ENCODE results near the gene PLA2G5.

Gene PLA2G5

GRCh38 chr1:20093303-20093702, 23.3 kb downstream of the PLA2G5 start:
- DNase-seq = no peak

GRCh38 chr1:20093940-20094391, 24.0 kb downstream of the PLA2G5 start:
- DNase-seq = no peak

DNA sequence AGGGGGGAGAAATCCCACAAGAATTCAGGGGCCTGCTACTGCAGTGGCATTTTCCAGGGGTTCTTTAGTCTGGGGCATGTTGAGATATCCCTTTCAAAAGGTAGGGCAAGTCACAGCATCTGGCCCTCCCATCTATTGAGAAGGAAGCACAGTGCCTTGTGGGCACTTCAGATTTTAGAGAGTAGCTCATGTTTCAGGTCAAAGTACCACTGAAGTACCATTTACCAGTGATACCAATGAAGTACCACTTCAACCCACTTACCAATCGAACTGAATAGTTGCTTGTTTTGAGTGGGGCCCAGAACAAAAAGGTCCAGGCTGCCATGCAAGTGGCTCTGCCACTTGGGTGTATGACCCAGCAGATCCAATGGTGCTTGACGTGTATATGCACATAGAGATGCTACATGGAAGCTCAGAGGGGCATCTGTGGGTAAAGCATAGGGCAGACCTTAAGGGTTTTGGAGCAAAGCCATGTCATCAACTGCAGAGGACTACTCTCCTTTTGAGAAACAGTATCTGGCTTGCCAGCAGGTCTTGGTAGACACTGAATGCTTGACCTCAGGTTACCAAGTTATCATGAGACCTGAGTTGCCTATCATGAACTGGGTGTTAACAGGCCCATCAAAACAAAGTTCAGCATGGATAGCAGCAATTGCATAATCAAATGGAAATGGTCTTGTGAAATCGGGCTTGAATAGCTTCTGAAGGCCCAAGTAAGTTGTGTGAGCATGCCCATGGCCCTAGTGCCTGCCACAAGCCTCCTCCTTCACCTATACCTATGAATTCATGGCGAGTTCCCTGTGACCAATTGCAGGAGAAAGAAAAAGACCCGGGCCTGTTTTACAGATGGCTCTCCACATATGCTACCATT, 25.8 kb downstream of the PLA2G5 start:
- DNase-seq = no peak

DNA sequence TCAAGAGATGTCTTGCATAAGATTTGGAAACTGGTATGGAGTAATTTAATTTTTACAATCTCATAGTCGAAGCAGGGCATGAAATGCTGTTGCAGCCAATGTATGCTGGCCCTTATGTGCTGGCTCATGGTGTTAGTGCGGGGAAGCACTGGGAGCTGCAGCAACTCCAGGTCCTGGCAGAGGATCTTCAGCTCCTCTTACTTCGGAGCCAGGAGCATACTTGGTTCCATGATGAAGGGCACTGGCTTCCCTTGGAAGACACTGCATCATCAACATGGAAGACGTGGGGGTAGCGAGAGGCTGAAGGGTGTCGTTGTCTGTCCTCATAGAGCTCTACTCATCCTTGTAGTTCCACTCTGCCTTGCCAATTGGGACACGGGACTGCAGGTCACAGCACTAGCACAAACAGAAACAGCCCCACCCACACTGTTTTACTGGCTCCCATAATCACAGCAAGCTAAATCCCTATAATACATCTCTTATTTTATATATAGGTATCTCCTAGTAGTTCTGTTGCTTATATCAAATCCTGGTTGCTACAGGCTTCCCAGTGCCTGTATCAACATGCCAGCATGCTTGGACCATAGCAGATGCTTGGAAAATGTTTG, 26.9 kb downstream of the PLA2G5 start:
- no peak for DNase-seq

DNA sequence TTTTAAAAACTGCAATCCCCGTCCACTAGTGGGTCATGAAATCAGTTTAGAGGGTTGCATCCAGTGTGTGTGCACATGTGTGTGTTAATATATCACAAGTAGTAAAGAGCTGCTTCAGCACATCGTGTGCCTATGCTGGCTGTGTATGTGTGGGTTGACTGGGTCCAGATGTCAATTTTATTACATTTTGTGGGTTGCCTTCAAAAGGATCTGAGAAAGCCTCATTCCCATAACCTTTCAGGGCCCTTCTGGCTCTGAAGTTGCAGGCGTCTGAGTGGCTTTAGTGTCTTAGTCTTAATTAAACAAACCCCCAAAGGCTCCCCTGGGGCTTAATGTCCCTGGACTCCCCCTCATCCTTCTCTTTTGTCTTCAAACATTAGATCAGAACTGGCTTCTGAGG, 29.5 kb downstream of the PLA2G5 start:
- DNase-seq = no peak

GRCh38 chr1:20100632-20101355, 30.8 kb downstream of the PLA2G5 start:
- DNase-seq = peak; percentile 21

DNA sequence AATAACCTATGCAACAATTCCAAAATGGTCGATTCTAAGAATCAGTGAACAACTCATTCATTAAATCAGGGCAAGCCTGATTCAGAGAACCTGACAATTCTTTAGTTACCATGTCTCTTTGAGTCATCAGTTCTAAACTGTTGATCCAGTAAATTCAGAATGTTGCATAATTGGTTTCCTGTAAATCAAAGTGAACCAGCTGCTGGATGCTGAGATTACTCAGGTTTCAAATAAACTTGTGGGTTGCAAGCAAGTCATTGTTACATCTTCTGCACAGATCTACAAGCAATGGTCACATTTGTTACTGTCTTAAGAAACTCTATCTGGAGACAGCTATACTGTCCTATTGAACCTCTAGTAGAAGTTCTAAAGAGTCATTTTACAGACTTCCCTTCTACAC, 32.9 kb downstream of the PLA2G5 start:
- no peak for DNase-seq

DNA sequence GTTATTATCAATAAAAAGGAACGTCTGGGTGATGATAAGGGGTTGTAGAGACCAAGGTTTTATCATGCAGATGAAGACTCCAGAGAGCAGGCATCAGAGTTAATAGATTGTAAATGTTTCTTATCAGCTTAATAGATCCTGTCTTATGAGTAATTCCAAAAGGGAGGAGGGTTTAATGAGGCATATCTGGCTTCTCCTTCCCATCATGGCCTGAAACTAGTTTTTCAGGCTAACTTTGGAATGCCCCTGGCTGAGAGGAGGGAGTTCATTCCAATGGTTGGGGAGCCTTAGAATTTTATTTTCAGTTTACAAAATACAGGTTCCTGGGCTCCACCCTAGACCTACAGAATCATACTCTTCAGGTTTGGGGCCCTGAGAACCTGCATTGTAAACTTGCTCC, 35.9 kb downstream of the PLA2G5 start:
- no peak for DNase-seq

GRCh38 chr1:20107351-20107750, 37.4 kb downstream of the PLA2G5 start:
- no peak for DNase-seq

- no peak for DNase-seq
These were observed 37.8 kb downstream of the PLA2G5 start for GRCh38 chr1:20107796-20108195.

DNA sequence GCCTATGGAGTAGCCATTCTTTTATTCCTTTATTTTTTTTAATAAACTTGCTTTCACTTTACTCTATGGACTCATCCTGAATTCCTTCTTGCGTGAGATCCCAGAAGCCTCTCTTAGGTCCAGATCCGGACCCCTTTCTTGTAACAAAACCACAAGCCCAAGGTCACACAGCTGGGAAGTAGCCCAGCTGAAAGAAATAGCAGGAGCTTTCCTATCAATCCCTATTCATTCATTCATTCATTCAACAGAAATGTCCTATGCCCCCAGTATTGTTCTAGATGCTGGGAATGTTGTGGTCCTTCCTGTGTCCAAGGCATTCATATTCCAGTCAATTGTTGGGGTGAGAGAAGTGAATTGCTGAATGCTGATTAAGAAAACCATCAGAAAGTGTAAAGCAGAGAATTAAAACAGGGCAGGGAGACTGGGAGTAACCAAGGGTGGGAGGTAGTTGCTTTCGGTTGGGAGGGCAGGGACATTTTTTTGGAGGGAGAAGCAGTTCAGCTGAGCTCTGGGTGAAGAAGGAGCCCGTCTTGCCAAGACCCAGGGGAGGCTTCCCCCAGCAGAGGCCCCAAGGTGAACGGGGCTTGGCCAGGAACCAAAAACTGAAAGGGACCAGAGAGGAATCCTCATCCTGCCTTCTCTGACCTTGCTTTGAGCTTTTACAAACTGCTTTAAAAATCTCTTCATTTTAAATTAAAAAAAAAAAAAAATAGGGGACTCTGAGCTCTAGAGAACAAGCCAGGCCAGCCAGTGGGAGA, 38.6 kb downstream of the PLA2G5 start:
- no peak for DNase-seq

DNA sequence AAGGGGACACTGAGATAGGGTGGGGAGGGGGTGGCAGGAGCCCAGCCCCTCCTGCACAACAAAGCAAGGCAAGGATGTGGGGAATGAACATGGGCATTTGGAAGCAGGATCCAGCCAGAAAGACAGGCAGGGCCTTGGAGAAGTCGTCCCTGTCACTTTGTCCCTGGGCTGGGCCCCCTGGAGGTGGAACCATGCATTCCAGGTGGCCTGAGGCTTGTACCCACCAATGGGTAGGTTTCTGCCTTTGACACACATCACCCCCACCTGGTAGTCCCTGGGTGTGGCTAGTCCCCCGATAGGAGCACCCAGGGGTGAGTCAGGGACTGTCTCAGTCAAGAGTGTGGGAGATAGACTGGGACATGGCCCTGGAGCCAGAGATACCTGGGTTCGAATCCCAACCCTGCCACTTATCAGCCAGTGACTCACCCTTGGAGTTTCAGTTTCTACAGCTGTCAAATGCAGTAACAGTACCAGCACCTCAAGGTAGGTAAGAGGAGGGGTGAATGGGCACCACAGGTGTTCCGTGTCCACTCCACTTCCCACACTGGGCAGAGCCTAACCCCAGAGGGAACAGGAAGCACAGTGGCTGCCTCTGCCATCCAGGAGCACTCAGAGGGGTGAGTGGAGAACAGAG, 39.3 kb downstream of the PLA2G5 start:
- DNase-seq = no peak

GRCh38 chr1:20110679-20111078, 40.7 kb downstream of the PLA2G5 start:
- DNase-seq = no peak

DNA sequence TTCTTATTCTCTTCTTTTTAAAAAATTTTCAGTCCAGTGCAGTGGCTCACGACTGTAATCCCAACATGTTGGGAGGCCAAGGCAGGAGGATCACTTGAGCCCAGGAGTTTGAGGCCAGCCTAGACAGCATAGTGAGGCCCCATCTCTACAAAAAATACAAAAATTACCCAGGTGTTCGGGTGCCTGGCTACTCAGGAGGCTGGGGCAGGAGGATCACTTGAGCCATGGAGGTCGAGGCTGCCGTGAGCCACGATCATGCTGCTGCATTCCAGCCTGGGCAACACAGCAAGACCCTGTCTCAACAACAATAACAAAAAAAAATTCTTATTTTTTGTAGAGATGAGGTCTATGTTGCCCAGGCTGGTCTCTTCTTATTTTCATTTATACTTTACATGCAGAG, 41.5 kb downstream of the PLA2G5 start:
- no peak for DNase-seq

- DNase-seq = no peak
These were observed 42.4 kb downstream of the PLA2G5 start for GRCh38 chr1:20112279-20113000.

DNA sequence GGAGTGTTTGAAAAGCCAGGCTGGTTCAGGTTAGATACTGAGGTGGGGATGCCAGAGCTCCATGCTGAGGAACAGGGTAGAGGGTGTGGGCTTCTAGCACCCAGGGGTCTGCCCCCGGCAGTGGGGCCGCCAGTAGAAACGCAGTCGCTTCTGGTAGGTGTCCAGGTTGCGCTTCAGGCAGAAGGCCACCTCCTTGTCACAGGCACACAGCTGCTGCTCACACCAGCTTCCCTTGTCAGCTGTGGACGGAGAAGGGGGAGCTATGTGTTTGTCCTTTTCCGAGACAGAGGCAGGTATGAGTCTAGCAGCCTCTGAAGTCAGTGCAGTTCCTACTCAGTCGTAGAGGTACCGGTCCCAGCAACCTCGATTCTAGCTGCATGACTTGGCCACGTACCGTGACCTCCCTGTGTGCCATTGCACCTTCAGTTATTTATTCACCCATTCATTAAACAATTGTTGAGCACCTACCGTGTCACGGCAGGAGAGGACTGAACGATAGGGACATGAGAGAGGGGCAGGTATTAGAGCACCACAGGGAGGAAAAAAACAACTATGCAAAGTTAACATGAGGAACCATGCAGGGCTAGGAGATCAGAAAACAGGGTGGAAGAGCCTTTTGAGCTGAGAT, 44.1 kb downstream of the PLA2G5 start:
- no peak for DNase-seq

DNA sequence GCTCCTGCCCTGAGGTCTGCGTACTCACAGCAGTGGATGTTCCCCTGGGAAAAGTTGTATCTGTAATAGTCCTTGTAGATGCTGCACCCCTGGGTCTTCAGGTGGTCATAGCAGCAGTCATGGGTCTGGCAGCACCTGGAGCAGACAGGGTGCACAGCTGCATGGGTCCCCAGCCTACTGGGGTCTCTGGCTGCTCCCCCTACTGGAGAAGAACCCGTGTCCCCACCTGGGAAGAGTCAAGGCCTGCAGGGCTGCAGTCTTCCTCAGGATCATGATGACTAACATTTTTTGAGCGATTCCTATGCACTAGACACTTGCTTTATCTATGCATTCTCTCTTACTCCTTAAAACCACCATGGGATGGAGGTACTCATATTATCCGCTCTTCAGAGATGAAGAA, 45.5 kb downstream of the PLA2G5 start:
- no peak for DNase-seq

GRCh38 chr1:20115916-20116315, 45.9 kb downstream of the PLA2G5 start:
- DNase-seq = no peak

DNA sequence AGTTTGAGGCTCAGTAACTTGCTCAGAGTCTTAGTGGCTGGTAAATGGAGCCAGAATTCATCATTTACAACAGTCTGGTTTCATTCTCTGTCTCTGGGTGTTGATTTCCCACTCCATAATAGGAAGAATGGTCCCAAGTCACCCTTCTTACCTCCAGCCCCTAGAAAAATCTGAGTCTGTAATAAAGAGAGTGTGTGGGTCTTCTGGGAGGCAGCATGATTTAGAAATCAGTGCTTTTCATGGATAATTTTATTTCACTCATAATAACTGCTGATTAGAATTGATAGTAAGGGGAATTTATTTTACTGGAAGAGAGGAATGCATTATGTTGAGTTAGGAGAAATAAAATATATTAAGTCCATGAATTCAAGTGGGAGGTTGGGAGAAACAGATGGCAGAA, 47.2 kb downstream of the PLA2G5 start:
- DNase-seq = no peak

- DNase-seq = no peak
These were observed 49.4 kb downstream of the PLA2G5 start, which contains the start of gene PLA2G2D for GRCh38 chr1:20119347-20119746. TSS of gene PLA2G2D (minus strand) at chr1:20119536. CDS start at chr1:20119498, 38 bp downstream.

GRCh38 chr1:20120796-20121195, 50.8 kb downstream of the PLA2G5 start:
- DNase-seq = no peak
